Lower leg skin (tissue), 3 donors: ENCODE results near the gene PALM3.

Source experiments
- POLR2A ChIP-seq, 2 donors: fragments of 450-650 bp; IDR thresholded peaks; one replicate each; pipeline ENCODE4 v1.6.1; 2016 to 2017; ENCODE audit warnings: antibody characterized with exemption in 2 of 2, mild to moderate bottlenecking in 1 of 2, moderate library complexity in 1 of 2
- TF ChIP-seq, protein P1 (sequence below), 3 donors: fragments of 450-650 bp; IDR thresholded peaks; one replicate each; pipeline ENCODE4 v1.5.1; 2016; ENCODE audit warnings: antibody characterized with exemption in 3 of 3, mild to moderate bottlenecking in 3 of 3, moderate library complexity in 2 of 3

DNA sequence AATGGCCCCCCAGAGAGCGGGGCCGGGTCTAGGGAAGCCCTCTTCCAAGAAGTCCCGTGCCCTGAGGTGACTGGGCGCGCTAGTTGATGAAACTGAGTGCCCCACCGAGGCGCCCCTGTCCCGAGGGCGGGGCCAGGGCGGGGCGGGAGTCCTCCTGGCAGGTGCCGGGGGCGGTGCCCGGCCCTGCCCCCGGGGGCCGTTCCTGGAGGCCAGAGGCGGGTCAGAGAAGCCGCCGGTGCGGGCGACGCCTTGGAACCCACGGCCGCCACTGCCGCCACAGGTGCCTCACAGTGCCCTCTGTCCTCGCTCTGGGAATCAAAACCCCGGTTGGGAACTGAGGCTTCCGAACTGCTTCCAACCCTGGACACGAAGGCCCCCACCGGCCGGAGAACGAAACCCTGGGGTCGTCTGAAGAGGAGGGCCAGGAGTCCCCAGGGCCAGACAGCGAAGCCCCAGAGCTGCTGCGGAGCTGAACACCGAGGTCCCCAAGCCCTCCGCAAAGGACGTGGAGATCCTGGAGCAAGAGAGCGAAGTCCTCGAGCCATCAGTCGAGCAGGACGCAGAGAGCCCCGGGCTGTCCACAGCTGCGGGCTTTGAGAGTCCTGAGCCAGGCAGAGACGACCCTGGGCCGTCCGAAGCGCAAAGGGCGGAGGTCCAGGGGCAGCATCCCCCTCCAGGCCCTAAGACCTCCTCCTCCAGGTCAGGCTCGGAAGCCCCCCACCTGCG lies 10.8 kb upstream of the PALM3 start, which contains the start of gene MISP3:
- TF ChIP-seq, protein P1, sequence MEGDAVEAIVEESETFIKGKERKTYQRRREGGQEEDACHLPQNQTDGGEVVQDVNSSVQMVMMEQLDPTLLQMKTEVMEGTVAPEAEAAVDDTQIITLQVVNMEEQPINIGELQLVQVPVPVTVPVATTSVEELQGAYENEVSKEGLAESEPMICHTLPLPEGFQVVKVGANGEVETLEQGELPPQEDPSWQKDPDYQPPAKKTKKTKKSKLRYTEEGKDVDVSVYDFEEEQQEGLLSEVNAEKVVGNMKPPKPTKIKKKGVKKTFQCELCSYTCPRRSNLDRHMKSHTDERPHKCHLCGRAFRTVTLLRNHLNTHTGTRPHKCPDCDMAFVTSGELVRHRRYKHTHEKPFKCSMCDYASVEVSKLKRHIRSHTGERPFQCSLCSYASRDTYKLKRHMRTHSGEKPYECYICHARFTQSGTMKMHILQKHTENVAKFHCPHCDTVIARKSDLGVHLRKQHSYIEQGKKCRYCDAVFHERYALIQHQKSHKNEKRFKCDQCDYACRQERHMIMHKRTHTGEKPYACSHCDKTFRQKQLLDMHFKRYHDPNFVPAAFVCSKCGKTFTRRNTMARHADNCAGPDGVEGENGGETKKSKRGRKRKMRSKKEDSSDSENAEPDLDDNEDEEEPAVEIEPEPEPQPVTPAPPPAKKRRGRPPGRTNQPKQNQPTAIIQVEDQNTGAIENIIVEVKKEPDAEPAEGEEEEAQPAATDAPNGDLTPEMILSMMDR (IDR thresholded peaks at IDR 0.05): no peak
- TF ChIP-seq POLR2A (IDR thresholded peaks at IDR 0.05): no peak
